IMR-90 (cell line): ENCODE measurements around the gene AKT3. TPM values are rescaled to one million over a fixed set of nuclear protein-coding genes. Genes with fewer than 3 reads are reported as not detected.
A peak's percentile ranks its signal among the peaks of the same experiment; 100 is the strongest.

Source experiments
- ATAC-seq: fragments of 200-7000 bp; cut with Tn5 transposase; 2 replicates; pipeline ENCODE4 v1.9.1; 2020; ENCODE audit warnings: low read depth, mild to moderate bottlenecking, moderate library complexity
- BruUV-seq: library from RNA; stranded (reverse); fragments of 400-500 nt; replicated peaks from 2 replicates; lab custom pipeline; 2021; lab: Mats Ljungman, UMichigan
- CTCF ChIA-PET: fragments of 300-600 bp; formaldehyde crosslinking; extraction: SDS; loops from one replicate; lab custom pipeline; 2021; ENCODE audit warnings: antibody characterized with exemption; lab: Yijun Ruan, JAX
- POLR2A ChIA-PET: fragments of 300-600 bp; sonication (Branson Sonifier 250); formaldehyde crosslinking; loops from one replicate; lab custom pipeline; 2022; ENCODE audit warnings: antibody characterized with exemption; ENCODE audit not compliant: unreplicated experiment; lab: Charles Lee
- DNase-seq: peaks from one replicate; pipeline ENCODE4 v3.0.0; 2013
- H2AFZ ChIP-seq: replicated peaks from 2 replicates; pipeline ENCODE3; 2013; ENCODE audit warnings: low read length, mild to moderate bottlenecking; ENCODE audit not compliant: poor library complexity
- H2AK5ac ChIP-seq: 2 replicates; pipeline ENCODE4 v1.6.1; 2013; ENCODE audit warnings: low read depth, low read length, inconsistent platforms
- H2AK9ac ChIP-seq: replicated peaks from 2 replicates; pipeline ENCODE3; 2013; ENCODE audit warnings: mild to moderate bottlenecking, low read depth, low read length, moderate library complexity; ENCODE audit not compliant: poor library complexity
- H2BK120ac ChIP-seq: 2 replicates; pipeline ENCODE4 v1.6.1; 2013; ENCODE audit warnings: low read depth, low read length, inconsistent platforms
- H2BK15ac ChIP-seq: 3 replicates; pipeline ENCODE4 v1.6.1; 2013; ENCODE audit warnings: low read depth, low read length, inconsistent platforms
- H2BK20ac ChIP-seq: 2 replicates; pipeline ENCODE4 v1.6.1; 2013; ENCODE audit warnings: low read depth, mild to moderate bottlenecking, inconsistent platforms, low read length, moderate library complexity
- H2BK5ac ChIP-seq: 2 replicates; pipeline ENCODE4 v1.6.1; 2013; ENCODE audit warnings: mild to moderate bottlenecking, low read depth, low read length, inconsistent platforms; ENCODE audit not compliant: poor library complexity, severe bottlenecking
- H3K14ac ChIP-seq: replicated peaks from 2 replicates; pipeline ENCODE4 v1.6.1; 2013; ENCODE audit warnings: low read depth, low read length, inconsistent platforms
- H3K18ac ChIP-seq: 2 replicates; pipeline ENCODE4 v1.6.1; 2013; ENCODE audit warnings: low read depth, low read length, control low read depth
- H3K23ac ChIP-seq: 2 replicates; pipeline ENCODE4 v1.6.1; 2013; ENCODE audit warnings: low read depth, low read length, inconsistent platforms
- H3K27ac ChIP-seq: 2 replicates; pipeline ENCODE4 v1.5.1; 2013; ENCODE audit warnings: mild to moderate bottlenecking, control low read depth, low read length; ENCODE audit not compliant: insufficient read depth
- H3K27me3 ChIP-seq: 2 replicates; pipeline ENCODE4 v1.6.1; 2013; ENCODE audit warnings: low read length; ENCODE audit not compliant: control insufficient read depth, insufficient read depth
- H3K36me3 ChIP-seq: 2 replicates; pipeline ENCODE4 v1.6.1; 2013; ENCODE audit warnings: low read length, mixed read lengths; ENCODE audit not compliant: control insufficient read depth, insufficient read depth
- H3K4ac ChIP-seq: 2 replicates; pipeline ENCODE4 v1.6.1; 2013; ENCODE audit warnings: low read depth, low read length, inconsistent platforms
- H3K4me1 ChIP-seq: 2 replicates; pipeline ENCODE4 v1.6.1; 2013; ENCODE audit warnings: low read length, mixed read lengths; ENCODE audit not compliant: control insufficient read depth, insufficient read depth
- H3K4me2 ChIP-seq: 2 replicates; pipeline ENCODE4 v1.6.1; 2013; ENCODE audit warnings: low read depth, mild to moderate bottlenecking, control low read depth, low read length, moderate library complexity
- H3K4me3 ChIP-seq: 2 replicates; pipeline ENCODE4 v1.5.1; 2013; ENCODE audit warnings: low read depth, mild to moderate bottlenecking, control low read depth, low read length, moderate library complexity; ENCODE audit not compliant: insufficient read depth
- H3K56ac ChIP-seq: 2 replicates; pipeline ENCODE4 v1.6.1; 2013; ENCODE audit warnings: low read length, inconsistent platforms; ENCODE audit not compliant: insufficient read depth; ENCODE audit errors: extremely low read depth
- H3K79me1 ChIP-seq, 2 experiments: 2 replicates each; pipeline ENCODE4 v1.6.1; 2013; ENCODE audit warnings: low read length in 2 of 2, inconsistent platforms in 1 of 2, low read depth in 1 of 2
- H3K9ac ChIP-seq: 2 replicates; pipeline ENCODE4 v1.6.1; 2013; ENCODE audit warnings: low read depth, low read length, control low read depth
- H3K9me1 ChIP-seq: 2 replicates; pipeline ENCODE4 v1.6.1; 2013; ENCODE audit warnings: low read length, inconsistent platforms; ENCODE audit not compliant: insufficient read depth
- H3K9me3 ChIP-seq: 2 replicates; pipeline ENCODE4 v1.6.1; 2013; ENCODE audit warnings: low read length; ENCODE audit not compliant: control insufficient read depth, insufficient read depth
- H4K20me1 ChIP-seq: 2 replicates; pipeline ENCODE4 v1.6.1; 2013; ENCODE audit warnings: low read length, inconsistent platforms; ENCODE audit not compliant: insufficient read depth
- H4K5ac ChIP-seq: 2 replicates; pipeline ENCODE4 v1.6.1; 2013; ENCODE audit warnings: mild to moderate bottlenecking, low read depth, low read length, control low read depth
- H4K8ac ChIP-seq, 2 experiments: 2 replicates each; pipeline ENCODE4 v1.6.1; 2013; ENCODE audit warnings: low read depth in 2 of 2, low read length in 2 of 2, control low read depth in 1 of 2, inconsistent platforms in 1 of 2
- H4K91ac ChIP-seq: 2 replicates; pipeline ENCODE4 v1.6.1; 2013; ENCODE audit warnings: low read depth, low read length, inconsistent platforms; ENCODE audit not compliant: insufficient read depth
- CTCF ChIP-seq: conservative IDR thresholded peaks from 2 replicates; pipeline ENCODE4 v1.5.1; 2012; ENCODE audit warnings: mild to moderate bottlenecking, low read depth, low read length, improper control_type of control experiment
- ELK1 ChIP-seq: fragments of 150-350 bp; IDR thresholded peaks from 2 replicates; pipeline ENCODE4 v1.6.1; 2016; ENCODE audit warnings: low read depth, mild to moderate bottlenecking, low read length, moderate library complexity, borderline replicate concordance
- FOS ChIP-seq: fragments of 150-350 bp; IDR thresholded peaks from 2 replicates; pipeline ENCODE4 v1.6.1; 2016; ENCODE audit warnings: low read depth, low read length
- MAZ ChIP-seq: IDR thresholded peaks from 2 replicates; pipeline ENCODE4 v1.6.1; 2012; ENCODE audit warnings: low read depth, mild to moderate bottlenecking, low read length, improper control_type of control experiment, moderate library complexity, borderline replicate concordance
- MXI1 ChIP-seq: IDR thresholded peaks from 2 replicates; pipeline ENCODE4 v1.6.1; 2012; ENCODE audit warnings: low read depth, mild to moderate bottlenecking, low read length, moderate library complexity, borderline replicate concordance
- RAD21 ChIP-seq: IDR thresholded peaks from 2 replicates; pipeline ENCODE4 v1.6.1; 2012; ENCODE audit warnings: low read length, improper control_type of control experiment
- RCOR1 ChIP-seq: IDR thresholded peaks from 2 replicates; pipeline ENCODE4 v1.6.1; 2012; ENCODE audit warnings: mild to moderate bottlenecking, low read length, improper control_type of control experiment; ENCODE audit not compliant: insufficient replicate concordance
- RFX5 ChIP-seq: IDR thresholded peaks from 2 replicates; pipeline ENCODE4 v1.8.0; 2012; ENCODE audit warnings: low read depth, mild to moderate bottlenecking, low read length, moderate library complexity
- USF2 ChIP-seq: fragments of 150-350 bp; IDR thresholded peaks from 2 replicates; pipeline ENCODE4 v1.6.1; 2017; ENCODE audit warnings: mild to moderate bottlenecking, antibody characterized with exemption, low read length, low read depth
- WGBS, 2 experiments: methylation state at CpG; one replicate each; pipeline versions ENCODE4 v1.1.5 to v1.1.7; 2013; ENCODE audit warnings: missing lambda C conversion rate in 2 of 2; ENCODE audit not compliant: insufficient read length in 1 of 2; ENCODE audit errors: extremely low coverage in 2 of 2; 5-methylcytosine and 5-hydroxymethylcytosine counted together
- dilution Hi-C: fragments of 300-500 bp; cut with HindIII; formaldehyde crosslinking; loops from one replicate; pipeline ENCODE4 v1.14.3; 2018; ENCODE audit warnings: low sequenced_read_pairs; ENCODE audit not compliant: unreplicated experiment
- in situ Hi-C: fragments of 300-500 bp; cut with MboI; formaldehyde crosslinking; loops from 3 replicates; pipeline ENCODE4 v1.14.3; 2019; ENCODE audit warnings: low sequenced_read_pairs, inconsistent platforms, mixed read lengths
- intact Hi-C: fragments of 100-400 bp; cut with micrococcal nuclease; formaldehyde crosslinking; loops from 2 replicates; pipeline ENCODE4 v1.10.0; 2022
- polyA plus RNA-seq, 3 experiments: library from polyadenylated mRNA; depleted of rRNA; stranded (reverse); fragments of >200 nt; gene quantifications; 2 replicates each; pipeline ENCODE4 v1.2.3, GENCODE V29; 2012; ENCODE audit warnings: low replicate concordance in 1 of 3
- total RNA-seq: library from RNA; depleted of rRNA; stranded (reverse); fragments of >200 nt; gene quantifications from 2 replicates; pipeline ENCODE4 v1.2.3, GENCODE V29; 2012

The AKT3 gene
- total and polyA plus RNA-seq, 2 of the 4 experiments (the other 2 are of a cell fraction), result 15.2 to 19.4 TPM

DNA sequence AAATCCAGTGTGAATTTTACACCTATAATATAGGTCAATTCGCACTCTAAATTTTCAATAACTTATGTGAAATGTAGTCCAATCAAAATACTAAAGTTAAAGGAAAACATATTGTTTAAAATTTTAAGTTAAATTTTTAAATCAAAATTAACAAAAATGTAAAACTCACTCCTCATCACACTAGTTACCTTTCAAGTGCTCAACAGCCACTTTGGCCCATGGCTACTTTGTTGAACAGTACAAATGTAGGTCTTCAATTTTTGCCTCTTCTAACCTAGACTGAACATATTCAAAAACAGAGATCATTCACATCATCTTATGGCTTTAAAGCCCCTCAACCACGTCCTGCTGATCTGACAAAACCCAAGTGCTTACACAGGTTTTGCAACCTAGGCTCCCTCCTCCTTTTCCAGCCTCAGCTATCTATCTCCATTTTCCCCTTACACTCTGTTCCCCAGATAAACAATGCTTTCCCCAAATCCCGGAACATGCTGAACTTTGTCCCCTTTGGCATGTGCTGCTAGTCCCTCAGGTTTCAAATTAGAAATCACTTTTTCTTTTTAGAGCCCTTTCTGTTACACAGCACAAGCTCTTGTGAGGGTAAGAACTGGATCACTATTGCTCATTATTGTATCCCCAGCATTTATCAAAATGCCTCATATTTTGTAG is 110.6 kb downstream of the AKT3 start:
- H3K4me1 ChIP-seq, result peaks cover 11% of the 10 kb centered on the region
- intact Hi-C loops, result no loop called here
- peak overlapping the region; percentile 82 for H2BK120ac ChIP-seq
- peak overlapping the region; percentile 87 for H2BK5ac ChIP-seq
- no peaks in the 10 kb centered on the region for H4K20me1 ChIP-seq
- ChIA-PET POLR2A (no interaction called here), CTCF (no interaction called here)
- no peaks in the 10 kb centered on the region for H3K27me3 ChIP-seq
- peak overlapping the region; percentile 47; the same call in 2 of the 3 replicates for H2BK15ac ChIP-seq
- 83% methylated on average over 1 of the region's 3 CpGs; no CpG with 5 or more reads in 1 of the 2 experiments for WGBS, 2 experiments
- no peak overlapping the region for H2AFZ ChIP-seq
- H3K9me1 ChIP-seq, result peaks cover 3% of the 10 kb centered on the region; the same call in 1 of the 2 replicates
- TF ChIP-seq FOS, result no peak
- TF ChIP-seq RCOR1, result no peak
- TF ChIP-seq RFX5, result no peak
- TF ChIP-seq RAD21, result no peak
- TF ChIP-seq USF2, result no peak
- TF ChIP-seq MXI1, result no peak
- TF ChIP-seq ELK1, result no peak
- no peak for TF ChIP-seq MAZ
- TF ChIP-seq CTCF, result no peak
- peak overlapping the region; percentile 100 for H4K5ac ChIP-seq
- H4K8ac ChIP-seq, result peak overlapping the region; percentile 67 to 73; a peak in 3 of 4 replicates
- no peak for DNase-seq
- peak overlapping the region; percentile 75 for H3K23ac ChIP-seq
- peak overlapping the region; percentile 89 for H2BK20ac ChIP-seq
- peak overlapping the region; percentile 16; the same call in 1 of the 2 replicates for H3K27ac ChIP-seq
- dilution Hi-C loops, result no loop called here
- H3K56ac ChIP-seq, result peak overlapping the region; percentile 47; the same call in 1 of the 2 replicates
- peak overlapping the region; percentile 92; the same call in 1 of the 2 replicates for H3K4me2 ChIP-seq
- in situ Hi-C loops, result loop anchor here (25.0 kb wide), 1 partner anchor 523 kb away; no protein-coding TSS in a partner anchor
- peak overlapping the region; percentile 63 for H4K91ac ChIP-seq
- no peaks in the 10 kb centered on the region for H3K36me3 ChIP-seq
- no peak for ATAC-seq
- no peak overlapping the region for H3K4me3 ChIP-seq
- H3K79me1 ChIP-seq, result peaks cover 16 to 50% of the 10 kb centered on the region in 2 experiments
- H3K9me3 ChIP-seq, result no peaks in the 10 kb centered on the region
- no TSS peak for BruUV-seq
- peak overlapping the region; percentile 82 for H3K4ac ChIP-seq
- H3K18ac ChIP-seq, result peak overlapping the region; percentile 97
- no peak overlapping the region for H3K9ac ChIP-seq
- H3K14ac ChIP-seq, result peak overlapping the region; percentile 89
- H2AK5ac ChIP-seq, result peak overlapping the region; percentile 35; the same call in 1 of the 2 replicates
- peak overlapping the region; percentile 52 for H2AK9ac ChIP-seq
